DND-41 (cell line): ENCODE results near the gene RAPGEF1.

Experiments used
- EZH2 ChIP-seq: IDR thresholded peaks from 3 replicates; pipeline ENCODE4 v1.6.1; 2012; ENCODE audit warnings: borderline replicate concordance, low read depth, mild to moderate bottlenecking, moderate library complexity, low read length, inconsistent platforms; ENCODE audit not compliant: severe bottlenecking
- TF ChIP-seq, protein P1 (sequence below): IDR thresholded peaks from 2 replicates; pipeline ENCODE4 v1.5.1; 2012; ENCODE audit warnings: borderline replicate concordance, low read length, moderate library complexity, mild to moderate bottlenecking; ENCODE audit not compliant: poor library complexity, severe bottlenecking; ENCODE audit errors: extremely low read depth

DNA sequence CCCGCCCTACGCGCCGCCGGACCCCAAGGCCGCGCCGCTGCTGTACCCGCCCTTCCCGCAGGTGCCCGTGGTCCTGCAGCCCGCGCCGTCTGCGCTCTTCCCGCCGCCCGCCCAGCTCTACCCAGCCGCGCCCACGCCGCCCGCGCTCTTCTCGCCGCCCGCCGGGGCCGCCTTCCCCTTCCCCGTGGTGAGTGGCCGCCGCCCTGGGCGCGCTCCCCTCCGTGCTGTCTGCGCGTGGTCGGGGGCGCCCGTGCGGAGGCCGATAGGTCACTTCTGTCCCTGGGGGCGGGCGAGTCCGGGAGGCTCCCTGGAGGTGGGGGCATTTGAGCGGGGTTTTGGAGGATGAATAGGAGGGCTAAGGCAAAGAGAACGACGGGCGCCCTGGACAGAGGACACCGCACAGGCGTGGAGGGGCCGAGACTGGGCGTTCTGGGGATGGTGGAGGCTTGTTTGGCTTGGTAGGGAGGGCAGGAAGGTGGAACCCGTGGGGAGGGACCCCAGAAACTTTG lies 185.0 kb downstream of the RAPGEF1 start:
- TF ChIP-seq, protein P1, sequence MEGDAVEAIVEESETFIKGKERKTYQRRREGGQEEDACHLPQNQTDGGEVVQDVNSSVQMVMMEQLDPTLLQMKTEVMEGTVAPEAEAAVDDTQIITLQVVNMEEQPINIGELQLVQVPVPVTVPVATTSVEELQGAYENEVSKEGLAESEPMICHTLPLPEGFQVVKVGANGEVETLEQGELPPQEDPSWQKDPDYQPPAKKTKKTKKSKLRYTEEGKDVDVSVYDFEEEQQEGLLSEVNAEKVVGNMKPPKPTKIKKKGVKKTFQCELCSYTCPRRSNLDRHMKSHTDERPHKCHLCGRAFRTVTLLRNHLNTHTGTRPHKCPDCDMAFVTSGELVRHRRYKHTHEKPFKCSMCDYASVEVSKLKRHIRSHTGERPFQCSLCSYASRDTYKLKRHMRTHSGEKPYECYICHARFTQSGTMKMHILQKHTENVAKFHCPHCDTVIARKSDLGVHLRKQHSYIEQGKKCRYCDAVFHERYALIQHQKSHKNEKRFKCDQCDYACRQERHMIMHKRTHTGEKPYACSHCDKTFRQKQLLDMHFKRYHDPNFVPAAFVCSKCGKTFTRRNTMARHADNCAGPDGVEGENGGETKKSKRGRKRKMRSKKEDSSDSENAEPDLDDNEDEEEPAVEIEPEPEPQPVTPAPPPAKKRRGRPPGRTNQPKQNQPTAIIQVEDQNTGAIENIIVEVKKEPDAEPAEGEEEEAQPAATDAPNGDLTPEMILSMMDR: no peak
- no peak for TF ChIP-seq EZH2
